Nephron (organoid): ENCODE results near the gene TMC2.

Experiments
- H3K27ac Mint-ChIP-seq, 3 experiments: 2 replicates each; pipeline ENCODE4 v1.8.0; 2020; ENCODE audit warnings: mixed read lengths in 3 of 3, mild to moderate bottlenecking in 2 of 3, moderate library complexity in 1 of 3
- H3K27me3 Mint-ChIP-seq: 2 replicates; pipeline ENCODE4 v1.8.0; 2021; ENCODE audit warnings: low read depth, mild to moderate bottlenecking, moderate library complexity, mixed read lengths
- H3K36me3 Mint-ChIP-seq: 2 replicates; pipeline ENCODE4 v1.8.0; 2020; ENCODE audit warnings: low read depth, mixed read lengths
- H3K4me1 Mint-ChIP-seq: 2 replicates; pipeline ENCODE4 v1.8.0; 2020; ENCODE audit warnings: mixed read lengths
- H3K4me3 Mint-ChIP-seq, 3 experiments: 2 replicates each; pipeline ENCODE4 v1.8.0; 2020; ENCODE audit warnings: mild to moderate bottlenecking in 3 of 3, mixed read lengths in 3 of 3, moderate library complexity in 2 of 3
- H3K9me3 Mint-ChIP-seq: 2 replicates; pipeline ENCODE4 v1.8.0; 2020; ENCODE audit warnings: mixed read lengths
- CTCF ChIP-seq, 3 experiments: fragments of 200-600 bp; sonication (generic); IDR thresholded peaks; one replicate each; pipeline ENCODE4 v1.5.0; 2021; ENCODE audit warnings: antibody characterized with exemption in 3 of 3; ENCODE audit not compliant: unreplicated experiment in 3 of 3

The TMC2 gene

GRCh38 chr20:2595076-2595475, 58.7 kb downstream of the TMC2 start:
- Mint-ChIP-seq H3K4me1 (peaks cover 11% of the 10 kb centered on the region), H3K27me3 (peaks cover 10% of the 10 kb centered on the region), H3K36me3 (no peaks in the 10 kb centered on the region), H3K4me3 (no peak overlapping the region), H3K27ac (no peak overlapping the region), H3K9me3 (peaks cover 2% of the 10 kb centered on the region)
- no peak for TF ChIP-seq CTCF (IDR thresholded peaks at IDR 0.05; ENCODE audit: unreplicated experiment in 3 of 3)

- Mint-ChIP-seq H3K36me3 (no peaks in the 10 kb centered on the region), H3K9me3 (peaks cover 2% of the 10 kb centered on the region), H3K27ac (no peak overlapping the region), H3K4me3 (no peak overlapping the region), H3K4me1 (peaks cover 11% of the 10 kb centered on the region), H3K27me3 (peaks cover 10% of the 10 kb centered on the region)
- TF ChIP-seq CTCF (IDR thresholded peaks at IDR 0.05; ENCODE audit: unreplicated experiment in 3 of 3) = no peak
Measured at GRCh38 chr20:2596673-2597279, 60.4 kb downstream of the TMC2 start.

- Mint-ChIP-seq H3K36me3 (no peaks in the 10 kb centered on the region), H3K27me3 (peaks cover 4% of the 10 kb centered on the region), H3K27ac (peak overlapping the region in 2 of 3 experiments; percentile 5 to 30), H3K4me3 (no peak overlapping the region), H3K4me1 (peaks cover 11% of the 10 kb centered on the region), H3K9me3 (no peaks in the 10 kb centered on the region)
- TF ChIP-seq CTCF (IDR thresholded peaks at IDR 0.05; ENCODE audit: unreplicated experiment in 3 of 3) = no peak
Measured at GRCh38 chr20:2599288-2600006, 63.1 kb downstream of the TMC2 start.

GRCh38 chr20:2602046-2602735, 65.8 kb downstream of the TMC2 start:
- Mint-ChIP-seq H3K9me3 (peaks cover 2% of the 10 kb centered on the region), H3K27ac (no peak overlapping the region), H3K36me3 (peaks cover under 1% of the 10 kb centered on the region)

GRCh38 chr20:2602746-2603145, 66.4 kb downstream of the TMC2 start:
- Mint-ChIP-seq H3K27me3 (peaks cover 8% of the 10 kb centered on the region), H3K27ac (no peak overlapping the region), H3K4me3 (no peak overlapping the region), H3K9me3 (peaks cover 6% of the 10 kb centered on the region), H3K4me1 (peaks cover 11% of the 10 kb centered on the region), H3K36me3 (peaks cover 3% of the 10 kb centered on the region)
- TF ChIP-seq CTCF (IDR thresholded peaks at IDR 0.05; ENCODE audit: unreplicated experiment in 3 of 3) = no peak

More at GRCh38 chr20:2602046-2602735, 65.8 kb downstream of the TMC2 start:
- no peak overlapping the region for H3K4me3 Mint-ChIP-seq
- no peak for TF ChIP-seq CTCF (IDR thresholded peaks at IDR 0.05; ENCODE audit: unreplicated experiment in 3 of 3)
- H3K27me3 Mint-ChIP-seq = peaks cover 8% of the 10 kb centered on the region
- peaks cover 11% of the 10 kb centered on the region for H3K4me1 Mint-ChIP-seq
